Hepatocyte (in vitro differentiated cells): ENCODE measurements around the gene PRDM1. TPM values are rescaled to one million over a fixed set of nuclear protein-coding genes. Genes with fewer than 3 reads are reported as not detected.
A peak's percentile ranks its signal among the peaks of the same experiment; 100 is the strongest.

Source experiments
- DNase-seq: peaks from one replicate; pipeline ENCODE4 v3.0.0-alpha.2; 2016; ENCODE audit warnings: low spot score
- H2AFZ ChIP-seq: fragments of 200-600 bp; sonication (generic); 2 replicates; pipeline ENCODE4 v1.6.0; 2016; ENCODE audit warnings: antibody characterized with exemption, mild to moderate bottlenecking
- H3K27ac ChIP-seq: fragments of 200-600 bp; sonication (generic); 2 replicates; pipeline ENCODE4 v1.5.1; 2016; ENCODE audit warnings: mild to moderate bottlenecking
- H3K27me3 ChIP-seq: fragments of 200-600 bp; sonication (generic); 2 replicates; pipeline ENCODE4 v1.6.1; 2016
- H3K36me3 ChIP-seq: fragments of 200-600 bp; sonication (generic); replicated peaks from 2 replicates; pipeline ENCODE4 v1.5.1; 2016; ENCODE audit warnings: low read depth; ENCODE audit not compliant: insufficient read depth
- H3K4me1 ChIP-seq: fragments of 200-600 bp; sonication (generic); 2 replicates; pipeline ENCODE4 v1.5.1; 2016; ENCODE audit warnings: mild to moderate bottlenecking, moderate library complexity; ENCODE audit not compliant: insufficient read depth
- H3K4me2 ChIP-seq: fragments of 200-600 bp; sonication (generic); 2 replicates; pipeline ENCODE4 v1.6.0; 2016
- H3K4me3 ChIP-seq: fragments of 200-600 bp; sonication (generic); 2 replicates; pipeline ENCODE4 v1.5.1; 2016; ENCODE audit warnings: mild to moderate bottlenecking
- H3K79me2 ChIP-seq: fragments of 200-600 bp; sonication (generic); 2 replicates; pipeline ENCODE4 v1.6.0; 2017; ENCODE audit warnings: mild to moderate bottlenecking
- H3K9me2 ChIP-seq: fragments of 200-600 bp; sonication (generic); replicated peaks from 2 replicates; pipeline ENCODE4 v1.6.0; 2017; ENCODE audit warnings: mild to moderate bottlenecking; ENCODE audit not compliant: insufficient read depth
- H3K9me3 ChIP-seq: fragments of 200-600 bp; sonication (generic); 2 replicates; pipeline ENCODE4 v1.5.1; 2016; ENCODE audit warnings: low read depth, mild to moderate bottlenecking
- H4K20me1 ChIP-seq: fragments of 200-600 bp; sonication (generic); 2 replicates; pipeline ENCODE4 v1.6.0; 2016; ENCODE audit warnings: mild to moderate bottlenecking; ENCODE audit not compliant: insufficient read depth, poor library complexity, severe bottlenecking
- CTCF ChIP-seq: fragments of 200-600 bp; sonication (generic); IDR thresholded peaks from 2 replicates; pipeline ENCODE4 v1.5.1; 2016; ENCODE audit warnings: antibody characterized with exemption, mild to moderate bottlenecking; ENCODE audit not compliant: poor library complexity
- EZH2 ChIP-seq: fragments of 200-600 bp; sonication (generic); IDR thresholded peaks from 2 replicates; pipeline ENCODE4 v1.6.1; 2016; ENCODE audit warnings: antibody characterized with exemption, mild to moderate bottlenecking, borderline replicate concordance
- EZH2phosphoT487 ChIP-seq: fragments of 200-600 bp; sonication (generic); IDR thresholded peaks from one replicate; pipeline ENCODE4 v1.6.1; 2018; ENCODE audit warnings: antibody characterized with exemption, mild to moderate bottlenecking, low read depth, moderate library complexity; ENCODE audit not compliant: unreplicated experiment, severe bottlenecking
- WGBS: methylation state at CpG from one replicate; pipeline ENCODE4 v1.1.6; 2016; ENCODE audit warnings: low lambda C conversion rate; ENCODE audit errors: missing lambda C conversion rate; 5-methylcytosine and 5-hydroxymethylcytosine counted together
- polyA plus RNA-seq: library from polyadenylated mRNA; unstranded; fragments of >200 nt; fragmentation: Nextera tagmentation; extraction: Ambion mirVana; gene quantifications from 2 replicates; pipeline ENCODE4 v1.2.1, GENCODE V29; 2016
- total RNA-seq: library from RNA; depleted of rRNA; stranded (reverse); fragments of >200 nt; gene quantifications from 2 replicates; pipeline ENCODE4 v1.2.3, GENCODE V29; 2014

PRDM1 gene
- total and polyA plus RNA-seq, 2 experiments from 2014 or later: 18.0 to 19.3 TPM

DNA sequence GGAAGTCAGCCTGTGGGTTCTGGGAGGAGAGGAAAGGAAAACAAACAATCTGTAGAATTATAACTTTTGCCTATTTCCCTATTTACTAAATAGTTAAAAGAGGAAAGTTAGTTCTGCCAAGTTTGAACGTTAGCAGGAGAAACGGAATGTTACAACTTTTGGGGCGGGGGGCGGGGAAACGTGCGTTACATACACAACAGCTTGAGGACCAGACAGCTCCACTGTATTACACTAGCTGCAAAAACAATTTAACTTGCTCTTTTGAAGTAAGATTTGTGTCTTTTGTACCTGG is 498 bp upstream of the PRDM1 start:
- Histone ChIP-seq H3K27ac (peak overlapping the region; percentile 77), H3K9me3 (no peaks in the 10 kb centered on the region), H3K36me3 (no peaks in the 10 kb centered on the region), H3K27me3 (peaks cover 7% of the 10 kb centered on the region), H3K4me3 (peak overlapping the region; percentile 40), H4K20me1 (no peaks in the 10 kb centered on the region), H3K79me2 (peaks cover 2% of the 10 kb centered on the region), H3K4me2 (peak overlapping the region; percentile 83), H2AFZ (peak overlapping the region; percentile 45), H3K4me1 (peaks cover 41% of the 10 kb centered on the region), H3K9me2 (no peaks in the 10 kb centered on the region)
- TF ChIP-seq EZH2phosphoT487 (no peak), CTCF (no peak), EZH2 (no peak)
- whole genome bisulfite sequencing: 10% methylated on average over 6 of the region's 6 CpGs
- DNase-seq: no peak

- DNase-seq: no peak
Measured at GRCh38 chr6:106086814-106087175, 659 bp downstream of the PRDM1 start.

GRCh38 chr6:106087548-106088325 is 1.6 kb downstream of the PRDM1 start:
- WGBS: 44% methylated on average over 13 of the region's 13 CpGs
- peak overlapping the region; percentile 83 for H3K4me2 ChIP-seq
- H3K36me3 ChIP-seq: no peaks in the 10 kb centered on the region
- peaks cover 41% of the 10 kb centered on the region for H3K4me1 ChIP-seq
- no peak overlapping the region for H3K4me3 ChIP-seq
- H4K20me1 ChIP-seq: no peaks in the 10 kb centered on the region
- DNase-seq: no peak
- peaks cover 7% of the 10 kb centered on the region for H3K27me3 ChIP-seq
- H3K79me2 ChIP-seq: peaks cover 6% of the 10 kb centered on the region
- H3K27ac ChIP-seq: peak overlapping the region; percentile 39
- H3K9me2 ChIP-seq: no peaks in the 10 kb centered on the region
- no peaks in the 10 kb centered on the region for H3K9me3 ChIP-seq
- TF ChIP-seq CTCF (no peak), EZH2phosphoT487 (no peak)
- no peak overlapping the region for H2AFZ ChIP-seq

More at GRCh38 chr6:106086814-106087175, 659 bp downstream of the PRDM1 start:
- no peaks in the 10 kb centered on the region for H3K9me3 ChIP-seq
- no peaks in the 10 kb centered on the region for H3K9me2 ChIP-seq
- no peaks in the 10 kb centered on the region for H3K36me3 ChIP-seq
- H3K4me3 ChIP-seq: peak overlapping the region; percentile 40
- peak overlapping the region; percentile 39 for H3K27ac ChIP-seq
- WGBS: 34% methylated on average over 3 of the region's 3 CpGs
- peaks cover 41% of the 10 kb centered on the region for H3K4me1 ChIP-seq
- TF ChIP-seq CTCF (no peak), EZH2 (no peak), EZH2phosphoT487 (no peak)
- no peak overlapping the region for H2AFZ ChIP-seq
- H3K79me2 ChIP-seq: peaks cover 2% of the 10 kb centered on the region
- no peaks in the 10 kb centered on the region for H4K20me1 ChIP-seq
- H3K27me3 ChIP-seq: peaks cover 7% of the 10 kb centered on the region
- H3K4me2 ChIP-seq: peak overlapping the region; percentile 83

DNA sequence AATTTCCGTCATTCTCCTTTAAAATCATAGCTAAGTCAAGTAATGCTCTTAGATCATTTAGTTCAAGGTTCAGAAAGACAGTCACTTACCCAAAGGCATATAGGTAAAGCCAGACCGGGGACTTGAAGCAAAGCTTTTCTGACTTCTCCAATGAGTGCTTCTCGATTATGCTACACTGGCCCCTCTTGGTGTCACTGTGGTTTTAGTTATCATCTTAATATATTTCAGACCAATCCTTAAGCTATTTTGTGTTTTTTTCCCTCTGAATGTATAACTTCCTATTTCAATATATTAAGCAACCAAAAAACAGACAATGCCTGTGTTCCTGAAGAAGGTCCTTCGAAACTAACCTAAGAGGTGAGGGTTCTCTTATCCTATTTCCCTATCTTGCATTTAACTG is 3.9 kb downstream of the PRDM1 start:
- Histone ChIP-seq H3K4me1 (peaks cover 25% of the 10 kb centered on the region), H3K27ac (no peak overlapping the region), H3K4me3 (no peak overlapping the region), H3K9me3 (no peaks in the 10 kb centered on the region), H2AFZ (no peak overlapping the region), H3K27me3 (peaks cover 7% of the 10 kb centered on the region), H3K36me3 (no peaks in the 10 kb centered on the region), H3K79me2 (peaks cover 6% of the 10 kb centered on the region), H4K20me1 (peaks cover 3% of the 10 kb centered on the region), H3K9me2 (no peaks in the 10 kb centered on the region), H3K4me2 (peak overlapping the region; percentile 27)
- DNase-seq: no peak
- peak; percentile 12 for TF ChIP-seq CTCF
- no peak for TF ChIP-seq EZH2
- 81% methylated on average over 4 of the region's 4 CpGs for WGBS
